GM12878 (cell line): ENCODE data around the gene FURIN. TPM values are rescaled to one million over a fixed set of nuclear protein-coding genes. Genes with fewer than 3 reads are reported as not detected.

Experiments
- ATAC-seq: fragments of 200-7000 bp; cut with Tn5 transposase; 3 replicates; pipeline ENCODE4 v1.9.1; 2020; ENCODE audit warnings: mild to moderate bottlenecking, moderate library complexity
- BruUV-seq: library from RNA; stranded (reverse); fragments of 400-500 nt; replicated peaks from 2 replicates; lab custom pipeline; 2021; lab: Mats Ljungman, UMichigan
- CTCF ChIA-PET: fragments of 300-600 bp; sonication (Branson Sonifier 250); formaldehyde crosslinking; extraction: SDS; loops from one replicate; lab custom pipeline; 2021; ENCODE audit warnings: inconsistent platforms; lab: Yijun Ruan, JAX
- POLR2A ChIA-PET: fragments of 350-600 bp; formaldehyde crosslinking; extraction: SDS; loops from one replicate; lab custom pipeline; 2021; ENCODE audit warnings: inconsistent platforms; lab: Charles Lee
- RAD21 ChIA-PET: fragments of 300-600 bp; sonication (Branson Sonifier 250); formaldehyde crosslinking; loops from one replicate; lab custom pipeline; 2023; ENCODE audit warnings: antibody characterized with exemption; ENCODE audit not compliant: unreplicated experiment; lab: Charles Lee
- SMC1A ChIA-PET: fragments of 300-600 bp; sonication (Branson Sonifier 250); formaldehyde crosslinking; loops from one replicate; lab custom pipeline; 2023; ENCODE audit not compliant: unreplicated experiment, uncharacterized antibody; lab: Charles Lee
- DNase-seq: peaks from one replicate; pipeline ENCODE4 v3.0.0-alpha.2; 2011; ENCODE audit warnings: low read depth, low spot score
- FAIRE-seq: peaks from 3 replicates; lab custom pipeline; 2011; peaks lifted over from hg19 to GRCh38; lab: Jason Lieb, UNC
- H2AFZ ChIP-seq: 2 replicates; pipeline ENCODE4 v1.6.0; 2011; ENCODE audit warnings: low read depth, low read length, control low read depth; ENCODE audit not compliant: control insufficient read depth
- H3K27ac ChIP-seq: 2 replicates; pipeline ENCODE4 v1.5.1; 2011; ENCODE audit warnings: control low read depth; ENCODE audit not compliant: control insufficient read depth, insufficient read depth
- H3K27me3 ChIP-seq, 2 experiments: replicated peaks in 1 of 2; 2 replicates each; pipeline versions ENCODE4 v1.6.0 to v1.6.1; 2011; ENCODE audit warnings: low read length in 1 of 2; ENCODE audit not compliant: control insufficient read depth in 2 of 2, insufficient read depth in 2 of 2
- H3K36me3 ChIP-seq, 2 experiments: 2 replicates each; pipeline ENCODE4 v1.5.1; 2011; ENCODE audit warnings: low read length in 1 of 2; ENCODE audit not compliant: control insufficient read depth in 2 of 2, insufficient read depth in 2 of 2
- H3K4me1 ChIP-seq: 2 replicates; pipeline ENCODE4 v1.6.1; 2011; ENCODE audit warnings: mild to moderate bottlenecking, low read length, moderate library complexity, mixed read lengths; ENCODE audit not compliant: control insufficient read depth, insufficient read depth
- H3K4me2 ChIP-seq: 2 replicates; pipeline ENCODE4 v1.6.0; 2011; ENCODE audit warnings: control low read depth; ENCODE audit not compliant: control insufficient read depth, insufficient read depth
- H3K4me3 ChIP-seq: fragments of 200-600 bp; sonication (generic); 2 replicates; pipeline ENCODE4 v1.5.1; 2016
- H3K79me2 ChIP-seq: 2 replicates; pipeline ENCODE4 v1.6.0; 2011; ENCODE audit warnings: low read length; ENCODE audit not compliant: control insufficient read depth, insufficient read depth
- H3K9ac ChIP-seq: 2 replicates; pipeline ENCODE4 v1.8.0; 2011; ENCODE audit warnings: low read length, control low read depth, mixed read lengths; ENCODE audit not compliant: control insufficient read depth, insufficient read depth
- H3K9me3 ChIP-seq: replicated peaks from 3 replicates; pipeline ENCODE4 v1.5.1; 2011; ENCODE audit warnings: mild to moderate bottlenecking, low read length; ENCODE audit not compliant: control insufficient read depth, insufficient read depth
- H4K20me1 ChIP-seq: 2 replicates; pipeline ENCODE4 v1.6.0; 2011; ENCODE audit not compliant: control insufficient read depth, insufficient read depth
- ATF7 ChIP-seq: fragments of 450-650 bp; IDR thresholded peaks from 2 replicates; pipeline ENCODE4 v1.6.1; 2016; ENCODE audit warnings: low read depth, mild to moderate bottlenecking
- BRCA1 ChIP-seq: IDR thresholded peaks from 2 replicates; pipeline ENCODE4 v1.6.1; 2011; ENCODE audit warnings: low read depth, low read length, improper control_type of control experiment
- EGR1 ChIP-seq, 2 experiments: IDR thresholded peaks; 1 replicate in 1 of 2; 2 replicates in 1 of 2; pipeline ENCODE4 v1.6.1; 2011 to 2012; ENCODE audit warnings: low read depth in 2 of 2, low read length in 2 of 2, borderline replicate concordance in 1 of 2, mild to moderate bottlenecking in 1 of 2, moderate library complexity in 1 of 2
- ESRRA ChIP-seq: IDR thresholded peaks from 2 replicates; pipeline ENCODE4 v1.6.1; 2012; ENCODE audit warnings: mild to moderate bottlenecking, low read length, improper control_type of control experiment
- FOS ChIP-seq: IDR thresholded peaks from 3 replicates; pipeline ENCODE4 v1.6.1; 2011; ENCODE audit warnings: borderline replicate concordance; ENCODE audit not compliant: insufficient read length; ENCODE audit errors: extremely low read depth
- GATAD2B ChIP-seq: fragments of 450-650 bp; conservative IDR thresholded peaks from 2 replicates; pipeline ENCODE4 v1.6.1; 2017; ENCODE audit warnings: low read depth, mild to moderate bottlenecking, moderate library complexity
- JUNB ChIP-seq: IDR thresholded peaks from 2 replicates; pipeline ENCODE4 v1.6.1; 2016; ENCODE audit warnings: antibody characterized with exemption, mild to moderate bottlenecking
- KDM1A ChIP-seq: fragments of 200-600 bp; sonication (generic); IDR thresholded peaks from 2 replicates; pipeline ENCODE4 v1.6.1; 2016; ENCODE audit warnings: borderline replicate concordance
- MLLT1 ChIP-seq: fragments of 450-650 bp; IDR thresholded peaks from 2 replicates; pipeline ENCODE4 v1.6.1; 2016; ENCODE audit warnings: mild to moderate bottlenecking
- MYB ChIP-seq: fragments of 150-350 bp; IDR thresholded peaks from 2 replicates; pipeline ENCODE4 v1.6.1; 2014; ENCODE audit warnings: mild to moderate bottlenecking, low read depth, low read length, borderline replicate concordance
- MYC ChIP-seq: IDR thresholded peaks from 2 replicates; pipeline ENCODE4 v1.6.1; 2011; ENCODE audit warnings: mild to moderate bottlenecking, low read length, moderate library complexity, inconsistent platforms; ENCODE audit not compliant: insufficient read depth, insufficient replicate concordance, insufficient read length, severe bottlenecking
- NFIC ChIP-seq: IDR thresholded peaks from 2 replicates; pipeline ENCODE4 v1.6.1; 2012; ENCODE audit warnings: low read depth, mild to moderate bottlenecking, inconsistent platforms, low read length, moderate library complexity
- NKRF ChIP-seq: fragments of 450-650 bp; conservative IDR thresholded peaks from 2 replicates; pipeline ENCODE4 v1.6.1; 2017; ENCODE audit warnings: mild to moderate bottlenecking, moderate library complexity
- PBX3 ChIP-seq: IDR thresholded peaks from 2 replicates; pipeline ENCODE4 v1.6.1; 2011; ENCODE audit warnings: mild to moderate bottlenecking, low read depth, low read length, moderate library complexity; ENCODE audit not compliant: insufficient replicate concordance
- RELB ChIP-seq: fragments of 450-650 bp; IDR thresholded peaks from 2 replicates; pipeline ENCODE4 v1.6.1; 2017; ENCODE audit warnings: low read depth, mild to moderate bottlenecking, moderate library complexity
- YY1 ChIP-seq: IDR thresholded peaks from 2 replicates; pipeline ENCODE4 v1.6.1; 2011; ENCODE audit warnings: low read depth, mild to moderate bottlenecking, low read length
- ZSCAN29 ChIP-seq: fragments of 450-650 bp; IDR thresholded peaks from 2 replicates; pipeline ENCODE4 v1.6.1; 2017; ENCODE audit warnings: mild to moderate bottlenecking, moderate library complexity
- WGBS: methylation state at CpG from one replicate; pipeline ENCODE4 v1.1.6; 2016; ENCODE audit warnings: low lambda C conversion rate; ENCODE audit not compliant: insufficient replicate concordance, insufficient coverage; ENCODE audit errors: missing lambda C conversion rate; 5-methylcytosine and 5-hydroxymethylcytosine counted together
- in situ Hi-C: fragments of 300-500 bp; cut with MboI; formaldehyde crosslinking; loops from 9 replicates; pipeline ENCODE4 v1.14.3; 2018; ENCODE audit warnings: mixed read lengths
- intact Hi-C: fragments of 100-400 bp; cut with micrococcal nuclease; formaldehyde crosslinking; loops from one replicate; pipeline ENCODE4 v1.14.2; 2022; ENCODE audit not compliant: unreplicated experiment
- polyA plus RNA-seq, 11 experiments: library from polyadenylated mRNA; depleted of rRNA in 4 of 11; unstranded in 6 of 11; stranded (reverse) in 5 of 11; fragments of >200 nt; fragmentation: Nextera tagmentation in 4 of 11; fragmentation: Illumina TruSeq in 1 of 11; extraction: Ambion mirVana in 4 of 11; extraction: Trizol in 1 of 11; gene quantifications; 1 replicate in 1 of 11; 2 replicates in 10 of 11; pipeline versions ENCODE4 v1.2.1 to v1.2.3, GENCODE V29; 2011 to 2016; ENCODE audit warnings: inconsistent platforms in 2 of 11, missing spikeins in 2 of 11, low read depth in 1 of 11
- total RNA-seq, 4 experiments: library from RNA; depleted of rRNA in 3 of 4; stranded (reverse); fragments of >200 nt in 3 of 4; fragmentation: Illumina TruSeq in 1 of 4; extraction: Trizol in 1 of 4; gene quantifications; 2 replicates each; pipeline versions ENCODE4 v1.2.1 to v1.2.3, GENCODE V29; 2013 to 2021

The FURIN gene
- total and polyA plus RNA-seq, 10 of the 15 experiments (the other 5 are each of a cell fraction or from before 2014, with no cell fraction given) = 0.47 to 39.9 (median 8.0) TPM

- CTCF ChIA-PET = interaction anchor here (15.1 kb wide), 1 partner anchor 23 kb away, joined by 480 read pairs; the partner anchor contains the start of genes HDDC3 and UNC45A
- BruUV-seq = TSS peak; percentile 27
- 97% methylated on average over 11 of the region's 11 CpGs for WGBS
- in situ Hi-C loops (no loop called here), intact Hi-C loops (no loop called here)
- H3K4me1 ChIP-seq = peaks cover 10% of the 10 kb centered on the region
- H3K36me3 ChIP-seq = peaks cover 18 to 40% of the 10 kb centered on the region in 2 experiments
- no peaks in the 10 kb centered on the region; the same call in 1 of the 2 replicates for H4K20me1 ChIP-seq
- ATAC-seq (no peak), DNase-seq (no peak), FAIRE-seq (no peak)
- POLR2A ChIA-PET = interaction anchor here (7.6 kb wide), 1 partner anchor 26 kb away, joined by 113 read pairs; the partner anchor contains the start of genes HDDC3 and UNC45A
- no peaks in the 10 kb centered on the region for H3K9me3 ChIP-seq
- H3K4me2 ChIP-seq = no peak overlapping the region
- RAD21 ChIA-PET = interaction anchor here (9.2 kb wide), 1 partner anchor 26 kb away, joined by 193 read pairs; the partner anchor contains the start of genes HDDC3 and UNC45A
- peaks cover 18% of the 10 kb centered on the region for H3K79me2 ChIP-seq
- no peak overlapping the region for H2AFZ ChIP-seq
- H3K9ac ChIP-seq = no peak overlapping the region
- H3K4me3 ChIP-seq = no peak overlapping the region
- H3K27me3 ChIP-seq = no peaks in the 10 kb centered on the region
- SMC1A ChIA-PET = interaction anchor here (1.4 to 12.3 kb wide), 2 partner anchors 17 to 26 kb away, joined by 3 to 225 read pairs; partner anchors contain the start of genes HDDC3 and UNC45A
- TF ChIP-seq PBX3 = no peak
- TF ChIP-seq GATAD2B = no peak
- no peak for TF ChIP-seq ZSCAN29
- no peak for TF ChIP-seq KDM1A
- no peak for TF ChIP-seq JUNB
- no peak for TF ChIP-seq ESRRA
- TF ChIP-seq NFIC = no peak
- TF ChIP-seq EGR1 (IDR thresholded peaks at IDR 0.05; ENCODE audit: borderline replicate concordance in 1 of 2, low read depth in 2 of 2, low read length in 2 of 2) = no peak
- no peak for TF ChIP-seq RELB
- no peak for TF ChIP-seq NKRF
- TF ChIP-seq MLLT1 = no peak
- TF ChIP-seq MYC = no peak
- no peak for TF ChIP-seq YY1
- TF ChIP-seq FOS = no peak
- no peak for TF ChIP-seq ATF7
- no peak for TF ChIP-seq MYB
- TF ChIP-seq BRCA1 = no peak
- H3K27ac ChIP-seq = no peak overlapping the region
These were observed 37.9 kb downstream of the FURIN start for GRCh38 chr15:90906181-90906849.
